IMR-90 (cell line): Measurements from ENCODE around the gene KLHL3. TPM values are rescaled to one million over a fixed set of nuclear protein-coding genes. Genes with fewer than 3 reads are reported as not detected.

ENCODE experiments used
- ATAC-seq: fragments of 200-7000 bp; cut with Tn5 transposase; 2 replicates; pipeline ENCODE4 v1.9.1; 2020; ENCODE audit warnings: low read depth, mild to moderate bottlenecking, moderate library complexity
- BruUV-seq: library from RNA; stranded (reverse); fragments of 400-500 nt; replicated peaks from 2 replicates; lab custom pipeline; 2021; lab: Mats Ljungman, UMichigan
- CTCF ChIA-PET: fragments of 300-600 bp; formaldehyde crosslinking; extraction: SDS; loops from one replicate; lab custom pipeline; 2021; ENCODE audit warnings: antibody characterized with exemption; lab: Yijun Ruan, JAX
- POLR2A ChIA-PET: fragments of 300-600 bp; sonication (Branson Sonifier 250); formaldehyde crosslinking; loops from one replicate; lab custom pipeline; 2022; ENCODE audit warnings: antibody characterized with exemption; ENCODE audit not compliant: unreplicated experiment; lab: Charles Lee
- DNase-seq: peaks from one replicate; pipeline ENCODE4 v3.0.0; 2013
- H2AFZ ChIP-seq: replicated peaks from 2 replicates; pipeline ENCODE3; 2013; ENCODE audit warnings: low read length, mild to moderate bottlenecking; ENCODE audit not compliant: poor library complexity
- H2AK5ac ChIP-seq: 2 replicates; pipeline ENCODE4 v1.6.1; 2013; ENCODE audit warnings: low read depth, low read length, inconsistent platforms
- H2AK9ac ChIP-seq: replicated peaks from 2 replicates; pipeline ENCODE3; 2013; ENCODE audit warnings: mild to moderate bottlenecking, low read depth, low read length, moderate library complexity; ENCODE audit not compliant: poor library complexity
- H2BK120ac ChIP-seq: 2 replicates; pipeline ENCODE4 v1.6.1; 2013; ENCODE audit warnings: low read depth, low read length, inconsistent platforms
- H2BK15ac ChIP-seq: 3 replicates; pipeline ENCODE4 v1.6.1; 2013; ENCODE audit warnings: low read depth, low read length, inconsistent platforms
- H2BK20ac ChIP-seq: 2 replicates; pipeline ENCODE4 v1.6.1; 2013; ENCODE audit warnings: low read depth, mild to moderate bottlenecking, inconsistent platforms, low read length, moderate library complexity
- H2BK5ac ChIP-seq: 2 replicates; pipeline ENCODE4 v1.6.1; 2013; ENCODE audit warnings: mild to moderate bottlenecking, low read depth, low read length, inconsistent platforms; ENCODE audit not compliant: poor library complexity, severe bottlenecking
- H3K14ac ChIP-seq: replicated peaks from 2 replicates; pipeline ENCODE4 v1.6.1; 2013; ENCODE audit warnings: low read depth, low read length, inconsistent platforms
- H3K18ac ChIP-seq: 2 replicates; pipeline ENCODE4 v1.6.1; 2013; ENCODE audit warnings: low read depth, low read length, control low read depth
- H3K23ac ChIP-seq: 2 replicates; pipeline ENCODE4 v1.6.1; 2013; ENCODE audit warnings: low read depth, low read length, inconsistent platforms
- H3K27ac ChIP-seq: 2 replicates; pipeline ENCODE4 v1.5.1; 2013; ENCODE audit warnings: mild to moderate bottlenecking, control low read depth, low read length; ENCODE audit not compliant: insufficient read depth
- H3K27me3 ChIP-seq: 2 replicates; pipeline ENCODE4 v1.6.1; 2013; ENCODE audit warnings: low read length; ENCODE audit not compliant: control insufficient read depth, insufficient read depth
- H3K36me3 ChIP-seq: 2 replicates; pipeline ENCODE4 v1.6.1; 2013; ENCODE audit warnings: low read length, mixed read lengths; ENCODE audit not compliant: control insufficient read depth, insufficient read depth
- H3K4ac ChIP-seq: 2 replicates; pipeline ENCODE4 v1.6.1; 2013; ENCODE audit warnings: low read depth, low read length, inconsistent platforms
- H3K4me1 ChIP-seq: 2 replicates; pipeline ENCODE4 v1.6.1; 2013; ENCODE audit warnings: low read length, mixed read lengths; ENCODE audit not compliant: control insufficient read depth, insufficient read depth
- H3K4me2 ChIP-seq: 2 replicates; pipeline ENCODE4 v1.6.1; 2013; ENCODE audit warnings: low read depth, mild to moderate bottlenecking, control low read depth, low read length, moderate library complexity
- H3K4me3 ChIP-seq: 2 replicates; pipeline ENCODE4 v1.5.1; 2013; ENCODE audit warnings: low read depth, mild to moderate bottlenecking, control low read depth, low read length, moderate library complexity; ENCODE audit not compliant: insufficient read depth
- H3K56ac ChIP-seq: 2 replicates; pipeline ENCODE4 v1.6.1; 2013; ENCODE audit warnings: low read length, inconsistent platforms; ENCODE audit not compliant: insufficient read depth; ENCODE audit errors: extremely low read depth
- H3K79me1 ChIP-seq, 2 experiments: 2 replicates each; pipeline ENCODE4 v1.6.1; 2013; ENCODE audit warnings: low read length in 2 of 2, inconsistent platforms in 1 of 2, low read depth in 1 of 2
- H3K9ac ChIP-seq: 2 replicates; pipeline ENCODE4 v1.6.1; 2013; ENCODE audit warnings: low read depth, low read length, control low read depth
- H3K9me1 ChIP-seq: 2 replicates; pipeline ENCODE4 v1.6.1; 2013; ENCODE audit warnings: low read length, inconsistent platforms; ENCODE audit not compliant: insufficient read depth
- H3K9me3 ChIP-seq: 2 replicates; pipeline ENCODE4 v1.6.1; 2013; ENCODE audit warnings: low read length; ENCODE audit not compliant: control insufficient read depth, insufficient read depth
- H4K20me1 ChIP-seq: 2 replicates; pipeline ENCODE4 v1.6.1; 2013; ENCODE audit warnings: low read length, inconsistent platforms; ENCODE audit not compliant: insufficient read depth
- H4K5ac ChIP-seq: 2 replicates; pipeline ENCODE4 v1.6.1; 2013; ENCODE audit warnings: mild to moderate bottlenecking, low read depth, low read length, control low read depth
- H4K8ac ChIP-seq, 2 experiments: 2 replicates each; pipeline ENCODE4 v1.6.1; 2013; ENCODE audit warnings: low read depth in 2 of 2, low read length in 2 of 2, control low read depth in 1 of 2, inconsistent platforms in 1 of 2
- H4K91ac ChIP-seq: 2 replicates; pipeline ENCODE4 v1.6.1; 2013; ENCODE audit warnings: low read depth, low read length, inconsistent platforms; ENCODE audit not compliant: insufficient read depth
- BHLHE40 ChIP-seq: fragments of 150-350 bp; IDR thresholded peaks from 2 replicates; pipeline ENCODE4 v1.6.1; 2016; ENCODE audit warnings: mild to moderate bottlenecking, low read depth, low read length
- CEBPB ChIP-seq: IDR thresholded peaks from 2 replicates; pipeline ENCODE4 v1.6.1; 2012; ENCODE audit warnings: low read depth, low read length, improper control_type of control experiment
- CHD1 ChIP-seq: IDR thresholded peaks from 2 replicates; pipeline ENCODE4 v1.6.1; 2012; ENCODE audit warnings: low read depth, low read length, improper control_type of control experiment
- FOS ChIP-seq: fragments of 150-350 bp; IDR thresholded peaks from 2 replicates; pipeline ENCODE4 v1.6.1; 2016; ENCODE audit warnings: low read depth, low read length
- MAFK ChIP-seq: IDR thresholded peaks from 2 replicates; pipeline ENCODE4 v1.6.1; 2012; ENCODE audit warnings: low read depth, low read length, improper control_type of control experiment
- MAZ ChIP-seq: IDR thresholded peaks from 2 replicates; pipeline ENCODE4 v1.6.1; 2012; ENCODE audit warnings: low read depth, mild to moderate bottlenecking, low read length, improper control_type of control experiment, moderate library complexity, borderline replicate concordance
- MXI1 ChIP-seq: IDR thresholded peaks from 2 replicates; pipeline ENCODE4 v1.6.1; 2012; ENCODE audit warnings: low read depth, mild to moderate bottlenecking, low read length, moderate library complexity, borderline replicate concordance
- NFE2L2 ChIP-seq: fragments of 150-350 bp; IDR thresholded peaks from 2 replicates; pipeline ENCODE4 v1.6.1; 2016; ENCODE audit warnings: low read depth, mild to moderate bottlenecking, low read length
- POLR2A ChIP-seq: IDR thresholded peaks from 2 replicates; pipeline ENCODE4 v1.6.1; 2012; ENCODE audit warnings: mild to moderate bottlenecking, low read depth, low read length
- RAD21 ChIP-seq: IDR thresholded peaks from 2 replicates; pipeline ENCODE4 v1.6.1; 2012; ENCODE audit warnings: low read length, improper control_type of control experiment
- RCOR1 ChIP-seq: IDR thresholded peaks from 2 replicates; pipeline ENCODE4 v1.6.1; 2012; ENCODE audit warnings: mild to moderate bottlenecking, low read length, improper control_type of control experiment; ENCODE audit not compliant: insufficient replicate concordance
- RFX5 ChIP-seq: IDR thresholded peaks from 2 replicates; pipeline ENCODE4 v1.8.0; 2012; ENCODE audit warnings: low read depth, mild to moderate bottlenecking, low read length, moderate library complexity
- SMC3 ChIP-seq: fragments of 150-350 bp; IDR thresholded peaks from 2 replicates; pipeline ENCODE4 v1.6.1; 2016; ENCODE audit warnings: low read depth, mild to moderate bottlenecking, antibody characterized with exemption, low read length, moderate library complexity
- USF2 ChIP-seq: fragments of 150-350 bp; IDR thresholded peaks from 2 replicates; pipeline ENCODE4 v1.6.1; 2017; ENCODE audit warnings: mild to moderate bottlenecking, antibody characterized with exemption, low read length, low read depth
- WGBS, 2 experiments: methylation state at CpG; one replicate each; pipeline versions ENCODE4 v1.1.5 to v1.1.7; 2013; ENCODE audit warnings: missing lambda C conversion rate in 2 of 2; ENCODE audit not compliant: insufficient read length in 1 of 2; ENCODE audit errors: extremely low coverage in 2 of 2; 5-methylcytosine and 5-hydroxymethylcytosine counted together
- dilution Hi-C: fragments of 300-500 bp; cut with HindIII; formaldehyde crosslinking; loops from one replicate; pipeline ENCODE4 v1.14.3; 2018; ENCODE audit warnings: low sequenced_read_pairs; ENCODE audit not compliant: unreplicated experiment
- in situ Hi-C: fragments of 300-500 bp; cut with MboI; formaldehyde crosslinking; loops from 3 replicates; pipeline ENCODE4 v1.14.3; 2019; ENCODE audit warnings: low sequenced_read_pairs, inconsistent platforms, mixed read lengths
- intact Hi-C: fragments of 100-400 bp; cut with micrococcal nuclease; formaldehyde crosslinking; loops from 2 replicates; pipeline ENCODE4 v1.10.0; 2022
- polyA plus RNA-seq, 3 experiments: library from polyadenylated mRNA; depleted of rRNA; stranded (reverse); fragments of >200 nt; gene quantifications; 2 replicates each; pipeline ENCODE4 v1.2.3, GENCODE V29; 2012; ENCODE audit warnings: low replicate concordance in 1 of 3
- total RNA-seq: library from RNA; depleted of rRNA; stranded (reverse); fragments of >200 nt; gene quantifications from 2 replicates; pipeline ENCODE4 v1.2.3, GENCODE V29; 2012
- TF ChIP-seq, protein P1 (sequence below): conservative IDR thresholded peaks from 2 replicates; pipeline ENCODE4 v1.5.1; 2012; ENCODE audit warnings: mild to moderate bottlenecking, low read depth, low read length, improper control_type of control experiment
- TF ChIP-seq, protein P2 (sequence below): fragments of 150-350 bp; IDR thresholded peaks from 2 replicates; pipeline ENCODE4 v1.6.1; 2016; ENCODE audit warnings: low read depth, mild to moderate bottlenecking, low read length, moderate library complexity, borderline replicate concordance

KLHL3 gene
- total and polyA plus RNA-seq, 2 of the 4 experiments (the other 2 are of a cell fraction), result 2.3 to 4.1 TPM

- Histone ChIP-seq H2BK120ac (no peak overlapping the region), H3K4me1 (no peaks in the 10 kb centered on the region), H4K91ac (no peak overlapping the region), H3K79me1 (no peaks in the 10 kb centered on the region), H3K14ac (no peak overlapping the region), H3K9ac (no peak overlapping the region), H3K56ac (no peak overlapping the region), H2AFZ (no peak overlapping the region), H4K5ac (no peak overlapping the region), H3K9me3 (no peaks in the 10 kb centered on the region), H2BK15ac (no peak overlapping the region), H4K8ac (no peak overlapping the region), H2AK5ac (no peak overlapping the region), H3K4me2 (no peak overlapping the region), H3K36me3 (no peaks in the 10 kb centered on the region), H3K18ac (no peak overlapping the region), H2AK9ac (no peak overlapping the region), H4K20me1 (no peaks in the 10 kb centered on the region), H3K4ac (no peak overlapping the region), H2BK5ac (no peak overlapping the region), H3K9me1 (no peaks in the 10 kb centered on the region), H3K4me3 (no peak overlapping the region), H3K27ac (no peak overlapping the region), H3K23ac (no peak overlapping the region), H3K27me3 (peaks cover 5% of the 10 kb centered on the region), H2BK20ac (no peak overlapping the region)
- TF ChIP-seq SMC3 (no peak), RAD21 (no peak), RFX5 (no peak), MAFK (no peak), FOS (no peak), CHD1 (no peak), MXI1 (no peak), BHLHE40 (no peak), MAZ (no peak), NFE2L2 (no peak), USF2 (no peak), RCOR1 (no peak), CEBPB (no peak), POLR2A (no peak)
- TF ChIP-seq, protein P1, sequence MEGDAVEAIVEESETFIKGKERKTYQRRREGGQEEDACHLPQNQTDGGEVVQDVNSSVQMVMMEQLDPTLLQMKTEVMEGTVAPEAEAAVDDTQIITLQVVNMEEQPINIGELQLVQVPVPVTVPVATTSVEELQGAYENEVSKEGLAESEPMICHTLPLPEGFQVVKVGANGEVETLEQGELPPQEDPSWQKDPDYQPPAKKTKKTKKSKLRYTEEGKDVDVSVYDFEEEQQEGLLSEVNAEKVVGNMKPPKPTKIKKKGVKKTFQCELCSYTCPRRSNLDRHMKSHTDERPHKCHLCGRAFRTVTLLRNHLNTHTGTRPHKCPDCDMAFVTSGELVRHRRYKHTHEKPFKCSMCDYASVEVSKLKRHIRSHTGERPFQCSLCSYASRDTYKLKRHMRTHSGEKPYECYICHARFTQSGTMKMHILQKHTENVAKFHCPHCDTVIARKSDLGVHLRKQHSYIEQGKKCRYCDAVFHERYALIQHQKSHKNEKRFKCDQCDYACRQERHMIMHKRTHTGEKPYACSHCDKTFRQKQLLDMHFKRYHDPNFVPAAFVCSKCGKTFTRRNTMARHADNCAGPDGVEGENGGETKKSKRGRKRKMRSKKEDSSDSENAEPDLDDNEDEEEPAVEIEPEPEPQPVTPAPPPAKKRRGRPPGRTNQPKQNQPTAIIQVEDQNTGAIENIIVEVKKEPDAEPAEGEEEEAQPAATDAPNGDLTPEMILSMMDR, result no peak
- TF ChIP-seq, protein P2, sequence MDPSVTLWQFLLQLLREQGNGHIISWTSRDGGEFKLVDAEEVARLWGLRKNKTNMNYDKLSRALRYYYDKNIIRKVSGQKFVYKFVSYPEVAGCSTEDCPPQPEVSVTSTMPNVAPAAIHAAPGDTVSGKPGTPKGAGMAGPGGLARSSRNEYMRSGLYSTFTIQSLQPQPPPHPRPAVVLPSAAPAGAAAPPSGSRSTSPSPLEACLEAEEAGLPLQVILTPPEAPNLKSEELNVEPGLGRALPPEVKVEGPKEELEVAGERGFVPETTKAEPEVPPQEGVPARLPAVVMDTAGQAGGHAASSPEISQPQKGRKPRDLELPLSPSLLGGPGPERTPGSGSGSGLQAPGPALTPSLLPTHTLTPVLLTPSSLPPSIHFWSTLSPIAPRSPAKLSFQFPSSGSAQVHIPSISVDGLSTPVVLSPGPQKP, result no peak
- intact Hi-C loops, result no loop called here
- BruUV-seq, result no TSS peak
- no peak for DNase-seq
- dilution Hi-C loops, result no loop called here
- ChIA-PET CTCF (interaction anchor here (0.6 kb wide), 2 partner anchors 33 to 351 kb away, joined by 3 read pairs; no protein-coding TSS in a partner anchor), POLR2A (no interaction called here)
- in situ Hi-C loops, result no loop called here
- ATAC-seq, result no peak
- no CpG with 5 or more reads among the region's 2 CpGs for WGBS, 2 experiments
Measured at GRCh38 chr5:137782055-137782454, 46.2 kb upstream of the KLHL3 start.
